GM12878 (cell line): ENCODE results near the gene ZBTB32. TPM values are rescaled to one million over a fixed set of nuclear protein-coding genes. Genes with fewer than 3 reads are reported as not detected.

ENCODE experiments used
- ATAC-seq: fragments of 200-7000 bp; cut with Tn5 transposase; 3 replicates; pipeline ENCODE4 v1.9.1; 2020; ENCODE audit warnings: mild to moderate bottlenecking, moderate library complexity
- BruUV-seq: library from RNA; stranded (reverse); fragments of 400-500 nt; replicated peaks from 2 replicates; lab custom pipeline; 2021; lab: Mats Ljungman, UMichigan
- CTCF ChIA-PET: fragments of 300-600 bp; sonication (Branson Sonifier 250); formaldehyde crosslinking; extraction: SDS; loops from one replicate; lab custom pipeline; 2021; ENCODE audit warnings: inconsistent platforms; lab: Yijun Ruan, JAX
- POLR2A ChIA-PET: fragments of 350-600 bp; formaldehyde crosslinking; extraction: SDS; loops from one replicate; lab custom pipeline; 2021; ENCODE audit warnings: inconsistent platforms; lab: Charles Lee
- RAD21 ChIA-PET: fragments of 300-600 bp; sonication (Branson Sonifier 250); formaldehyde crosslinking; loops from one replicate; lab custom pipeline; 2023; ENCODE audit warnings: antibody characterized with exemption; ENCODE audit not compliant: unreplicated experiment; lab: Charles Lee
- SMC1A ChIA-PET: fragments of 300-600 bp; sonication (Branson Sonifier 250); formaldehyde crosslinking; loops from one replicate; lab custom pipeline; 2023; ENCODE audit not compliant: unreplicated experiment, uncharacterized antibody; lab: Charles Lee
- DNase-seq: peaks from one replicate; pipeline ENCODE4 v3.0.0-alpha.2; 2011; ENCODE audit warnings: low read depth, low spot score
- FAIRE-seq: peaks from 3 replicates; lab custom pipeline; 2011; peaks lifted over from hg19 to GRCh38; lab: Jason Lieb, UNC
- H2AFZ ChIP-seq: 2 replicates; pipeline ENCODE4 v1.6.0; 2011; ENCODE audit warnings: low read depth, low read length, control low read depth; ENCODE audit not compliant: control insufficient read depth
- H3K27ac ChIP-seq: 2 replicates; pipeline ENCODE4 v1.5.1; 2011; ENCODE audit warnings: control low read depth; ENCODE audit not compliant: control insufficient read depth, insufficient read depth
- H3K27me3 ChIP-seq, 2 experiments: replicated peaks in 1 of 2; 2 replicates each; pipeline versions ENCODE4 v1.6.0 to v1.6.1; 2011; ENCODE audit warnings: low read length in 1 of 2; ENCODE audit not compliant: control insufficient read depth in 2 of 2, insufficient read depth in 2 of 2
- H3K36me3 ChIP-seq, 2 experiments: 2 replicates each; pipeline ENCODE4 v1.5.1; 2011; ENCODE audit warnings: low read length in 1 of 2; ENCODE audit not compliant: control insufficient read depth in 2 of 2, insufficient read depth in 2 of 2
- H3K4me1 ChIP-seq: 2 replicates; pipeline ENCODE4 v1.6.1; 2011; ENCODE audit warnings: mild to moderate bottlenecking, low read length, moderate library complexity, mixed read lengths; ENCODE audit not compliant: control insufficient read depth, insufficient read depth
- H3K4me2 ChIP-seq: 2 replicates; pipeline ENCODE4 v1.6.0; 2011; ENCODE audit warnings: control low read depth; ENCODE audit not compliant: control insufficient read depth, insufficient read depth
- H3K4me3 ChIP-seq: fragments of 200-600 bp; sonication (generic); 2 replicates; pipeline ENCODE4 v1.5.1; 2016
- H3K79me2 ChIP-seq: 2 replicates; pipeline ENCODE4 v1.6.0; 2011; ENCODE audit warnings: low read length; ENCODE audit not compliant: control insufficient read depth, insufficient read depth
- H3K9ac ChIP-seq: 2 replicates; pipeline ENCODE4 v1.8.0; 2011; ENCODE audit warnings: low read length, control low read depth, mixed read lengths; ENCODE audit not compliant: control insufficient read depth, insufficient read depth
- H3K9me3 ChIP-seq: replicated peaks from 3 replicates; pipeline ENCODE4 v1.5.1; 2011; ENCODE audit warnings: mild to moderate bottlenecking, low read length; ENCODE audit not compliant: control insufficient read depth, insufficient read depth
- H4K20me1 ChIP-seq: 2 replicates; pipeline ENCODE4 v1.6.0; 2011; ENCODE audit not compliant: control insufficient read depth, insufficient read depth
- HDAC6 ChIP-seq: fragments of 200-600 bp; sonication (generic); IDR thresholded peaks from one replicate; pipeline ENCODE4 v1.8.0; 2017; ENCODE audit warnings: antibody characterized with exemption; ENCODE audit not compliant: unreplicated experiment
- MXI1 ChIP-seq: fragments of 150-350 bp; IDR thresholded peaks from 2 replicates; pipeline ENCODE4 v1.6.1; 2011; ENCODE audit warnings: low read depth, mild to moderate bottlenecking, inconsistent platforms, low read length, improper control_type of control experiment
- PRDM15 ChIP-seq: fragments of 450-650 bp; formaldehyde crosslinking; IDR thresholded peaks from 2 replicates; pipeline ENCODE4 v1.4.0; 2020; ENCODE audit warnings: mild to moderate bottlenecking, moderate library complexity
- RB1 ChIP-seq: fragments of 450-650 bp; formaldehyde crosslinking; IDR thresholded peaks from 2 replicates; pipeline ENCODE4 v1.6.1; 2017; ENCODE audit warnings: mild to moderate bottlenecking, borderline replicate concordance
- SUZ12 ChIP-seq: fragments of 200-600 bp; sonication (generic); IDR thresholded peaks from one replicate; pipeline ENCODE4 v1.6.1; 2018; ENCODE audit warnings: antibody characterized with exemption, mild to moderate bottlenecking; ENCODE audit not compliant: unreplicated experiment
- TARDBP ChIP-seq: IDR thresholded peaks from 2 replicates; pipeline ENCODE4 v1.6.1; 2016; ENCODE audit warnings: borderline replicate concordance
- WRNIP1 ChIP-seq: IDR thresholded peaks from 2 replicates; pipeline ENCODE4 v1.6.1; 2011; ENCODE audit warnings: low read depth, low read length, improper control_type of control experiment, borderline replicate concordance
- WGBS: methylation state at CpG from one replicate; pipeline ENCODE4 v1.1.6; 2016; ENCODE audit warnings: low lambda C conversion rate; ENCODE audit not compliant: insufficient replicate concordance, insufficient coverage; ENCODE audit errors: missing lambda C conversion rate; 5-methylcytosine and 5-hydroxymethylcytosine counted together
- in situ Hi-C: fragments of 300-500 bp; cut with MboI; formaldehyde crosslinking; loops from 9 replicates; pipeline ENCODE4 v1.14.3; 2018; ENCODE audit warnings: mixed read lengths
- intact Hi-C: fragments of 100-400 bp; cut with micrococcal nuclease; formaldehyde crosslinking; loops from one replicate; pipeline ENCODE4 v1.14.2; 2022; ENCODE audit not compliant: unreplicated experiment
- polyA plus RNA-seq, 11 experiments: library from polyadenylated mRNA; depleted of rRNA in 4 of 11; unstranded in 6 of 11; stranded (reverse) in 5 of 11; fragments of >200 nt; fragmentation: Nextera tagmentation in 4 of 11; fragmentation: Illumina TruSeq in 1 of 11; extraction: Ambion mirVana in 4 of 11; extraction: Trizol in 1 of 11; gene quantifications; 1 replicate in 1 of 11; 2 replicates in 10 of 11; pipeline versions ENCODE4 v1.2.1 to v1.2.3, GENCODE V29; 2011 to 2016; ENCODE audit warnings: inconsistent platforms in 2 of 11, missing spikeins in 2 of 11, low read depth in 1 of 11
- total RNA-seq, 4 experiments: library from RNA; depleted of rRNA in 3 of 4; stranded (reverse); fragments of >200 nt in 3 of 4; fragmentation: Illumina TruSeq in 1 of 4; extraction: Trizol in 1 of 4; gene quantifications; 2 replicates each; pipeline versions ENCODE4 v1.2.1 to v1.2.3, GENCODE V29; 2013 to 2021
- TF ChIP-seq, protein P1 (sequence below): IDR thresholded peaks from 2 replicates; pipeline ENCODE4 v1.6.1; 2011; ENCODE audit warnings: borderline replicate concordance, low read depth, mild to moderate bottlenecking, moderate library complexity, mixed read lengths, low read length; ENCODE audit not compliant: insufficient read depth; ENCODE audit errors: extremely low read length

The ZBTB32 gene
- total and polyA plus RNA-seq, 10 of the 15 experiments (the other 5 are each of a cell fraction or from before 2014, with no cell fraction given) = 1.0 to 46.7 (median 16.0) TPM

- 90% methylated on average over 20 of the region's 21 CpGs for WGBS
- DNase-seq = no peak
- H3K9ac ChIP-seq = no peak overlapping the region
- intact Hi-C loops = no loop called here
- FAIRE-seq = no peak
- CTCF ChIA-PET = interaction anchor here (0.6 kb wide), 1 partner anchor 161 kb away, joined by 5 read pairs; no protein-coding TSS in a partner anchor
- BruUV-seq = no TSS peak
- H2AFZ ChIP-seq = no peak overlapping the region
- no peak for ATAC-seq
- no peak overlapping the region for H3K27ac ChIP-seq
- no peak overlapping the region for H3K4me2 ChIP-seq
- H3K4me3 ChIP-seq = no peak overlapping the region
- POLR2A ChIA-PET = no interaction called here
- RAD21 ChIA-PET = no interaction called here
- no peaks in the 10 kb centered on the region for H3K9me3 ChIP-seq
- H3K27me3 ChIP-seq = no peaks in the 10 kb centered on the region
- peaks cover 18 to 43% of the 10 kb centered on the region in 2 experiments for H3K36me3 ChIP-seq
- no peaks in the 10 kb centered on the region for H3K4me1 ChIP-seq
- no peaks in the 10 kb centered on the region for H4K20me1 ChIP-seq
- H3K79me2 ChIP-seq = no peaks in the 10 kb centered on the region
- in situ Hi-C loops = no loop called here
- TF ChIP-seq MXI1 (no peak), TARDBP (no peak), SUZ12 (no peak), HDAC6 (no peak), WRNIP1 (no peak), PRDM15 (CRISPR knock-in tag) (no peak), RB1 (no peak)
- TF ChIP-seq, protein P1, sequence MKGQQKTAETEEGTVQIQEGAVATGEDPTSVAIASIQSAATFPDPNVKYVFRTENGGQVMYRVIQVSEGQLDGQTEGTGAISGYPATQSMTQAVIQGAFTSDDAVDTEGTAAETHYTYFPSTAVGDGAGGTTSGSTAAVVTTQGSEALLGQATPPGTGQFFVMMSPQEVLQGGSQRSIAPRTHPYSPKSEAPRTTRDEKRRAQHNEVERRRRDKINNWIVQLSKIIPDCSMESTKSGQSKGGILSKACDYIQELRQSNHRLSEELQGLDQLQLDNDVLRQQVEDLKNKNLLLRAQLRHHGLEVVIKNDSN = no peak
- SMC1A ChIA-PET = no interaction called here
Measured at GRCh38 chr19:35731779-35732405, 27.5 kb downstream of the ZBTB32 start.
